Measurements from ENCODE around the gene DHRS13.

The DHRS13 gene

GRCh38 chr17:28882154-28882895 lies 20.6 kb downstream of the DHRS13 start:
- H3K4me2 ChIP-seq (ENCODE audit: low read length): no peak overlapping the region
- H3K36me3 ChIP-seq (ENCODE audit: control insufficient read depth, insufficient read depth, low read length): no peaks in the 10 kb centered on the region
- H3K18ac ChIP-seq (ENCODE audit: low read length): no peak overlapping the region

GRCh38 chr17:28881533-28882056 lies 21.3 kb downstream of the DHRS13 start:
- Histone ChIP-seq H2BK15ac (replicated peaks; ENCODE audit: low read depth) (no peak overlapping the region), H3K27ac (ENCODE audit: low read depth, low read length) (no peak overlapping the region), H3K4me3 (ENCODE audit: low read length) (no peak overlapping the region), H4K5ac (ENCODE audit: low read length) (no peak overlapping the region), H3K4ac (ENCODE audit: low read depth, low read length) (no peak overlapping the region), H3K36me3 (ENCODE audit: control insufficient read depth, insufficient read depth, low read length) (no peaks in the 10 kb centered on the region), H2BK120ac (ENCODE audit: low read depth, low read length) (no peak overlapping the region), H3K4me2 (ENCODE audit: low read length) (no peak overlapping the region), H4K8ac (ENCODE audit: low read depth, low read length) (no peak overlapping the region), H3K9ac (ENCODE audit: low read length) (no peak overlapping the region), H3K18ac (ENCODE audit: low read length) (no peak overlapping the region), H2AK5ac (ENCODE audit: low read length) (no peak overlapping the region), H3K56ac (ENCODE audit: low read length) (no peak overlapping the region), H3K23ac (ENCODE audit: low read length) (no peak overlapping the region), H3K4me1 (ENCODE audit: control insufficient read depth, low read depth, low read length) (no peaks in the 10 kb centered on the region), H3K79me1 (ENCODE audit: low read length) (no peaks in the 10 kb centered on the region), H3K27me3 (ENCODE audit: insufficient read depth, low read length, poor library complexity) (no peaks in the 10 kb centered on the region), H2BK5ac (ENCODE audit: low read length) (no peak overlapping the region), H3K79me2 (ENCODE audit: control insufficient read depth, insufficient read depth, low read length) (no peaks in the 10 kb centered on the region)
- no peak for DNase-seq
- WGBS (ENCODE audit: extremely low coverage, insufficient coverage, low lambda C conversion rate): no CpG with 5 or more reads among the region's 17 CpGs

More at GRCh38 chr17:28882154-28882895, 20.6 kb downstream of the DHRS13 start:
- no CpG with 5 or more reads among the region's 18 CpGs for WGBS (ENCODE audit: extremely low coverage, insufficient coverage, low lambda C conversion rate)
- H3K4ac ChIP-seq (ENCODE audit: low read depth, low read length): no peak overlapping the region
- H2BK5ac ChIP-seq (ENCODE audit: low read length): no peak overlapping the region
- no peaks in the 10 kb centered on the region for H3K27me3 ChIP-seq (ENCODE audit: insufficient read depth, low read length, poor library complexity)
- H3K27ac ChIP-seq (ENCODE audit: low read depth, low read length): no peak overlapping the region
- H3K23ac ChIP-seq (ENCODE audit: low read length): no peak overlapping the region
- no peak overlapping the region for H3K56ac ChIP-seq (ENCODE audit: low read length)
- no peak overlapping the region for H3K4me3 ChIP-seq (ENCODE audit: low read length)
- no peaks in the 10 kb centered on the region for H3K79me1 ChIP-seq (ENCODE audit: low read length)
- H2AK5ac ChIP-seq (ENCODE audit: low read length): no peak overlapping the region
- H2BK120ac ChIP-seq (ENCODE audit: low read depth, low read length): no peak overlapping the region
- no peaks in the 10 kb centered on the region for H3K4me1 ChIP-seq (ENCODE audit: control insufficient read depth, low read depth, low read length)
- no peak overlapping the region for H3K9ac ChIP-seq (ENCODE audit: low read length)
- DNase-seq: no peak
- H4K5ac ChIP-seq (ENCODE audit: low read length): no peak overlapping the region
- H3K79me2 ChIP-seq (ENCODE audit: control insufficient read depth, insufficient read depth, low read length): no peaks in the 10 kb centered on the region
- H2BK15ac ChIP-seq (replicated peaks; ENCODE audit: low read depth): no peak overlapping the region
- no peak overlapping the region for H4K8ac ChIP-seq (ENCODE audit: low read depth, low read length)

GRCh38 chr17:28880572-28880945 lies 22.3 kb downstream of the DHRS13 start:
- no peak overlapping the region for H3K4me2 ChIP-seq (ENCODE audit: low read length)
- no peaks in the 10 kb centered on the region for H3K36me3 ChIP-seq (ENCODE audit: control insufficient read depth, insufficient read depth, low read length)
- H2BK15ac ChIP-seq (replicated peaks; ENCODE audit: low read depth): no peak overlapping the region
- DNase-seq: no peak
- H3K56ac ChIP-seq (ENCODE audit: low read length): no peak overlapping the region
- H3K18ac ChIP-seq (ENCODE audit: low read length): no peak overlapping the region
- no peak overlapping the region for H3K9ac ChIP-seq (ENCODE audit: low read length)
- H3K79me1 ChIP-seq (ENCODE audit: low read length): no peaks in the 10 kb centered on the region
- no peak overlapping the region for H3K27ac ChIP-seq (ENCODE audit: low read depth, low read length)
- H3K23ac ChIP-seq (ENCODE audit: low read length): no peak overlapping the region
- H2AK5ac ChIP-seq (ENCODE audit: low read length): no peak overlapping the region
- H3K27me3 ChIP-seq (ENCODE audit: insufficient read depth, low read length, poor library complexity): no peaks in the 10 kb centered on the region
- H3K79me2 ChIP-seq (ENCODE audit: control insufficient read depth, insufficient read depth, low read length): no peaks in the 10 kb centered on the region
- no peak overlapping the region for H2BK5ac ChIP-seq (ENCODE audit: low read length)
- no peak overlapping the region for H4K5ac ChIP-seq (ENCODE audit: low read length)
- WGBS (ENCODE audit: extremely low coverage, insufficient coverage, low lambda C conversion rate): no CpG with 5 or more reads among the region's 10 CpGs
- H3K4ac ChIP-seq (ENCODE audit: low read depth, low read length): no peak overlapping the region
- H3K4me3 ChIP-seq (ENCODE audit: low read length): no peak overlapping the region
- H2BK120ac ChIP-seq (ENCODE audit: low read depth, low read length): no peak overlapping the region
- no peak overlapping the region for H4K8ac ChIP-seq (ENCODE audit: low read depth, low read length)
- peaks cover 3% of the 10 kb centered on the region for H3K4me1 ChIP-seq (ENCODE audit: control insufficient read depth, low read depth, low read length)

GRCh38 chr17:28879886-28880571 lies 22.9 kb downstream of the DHRS13 start:
- H4K8ac ChIP-seq (ENCODE audit: low read depth, low read length): no peak overlapping the region
- H3K79me2 ChIP-seq (ENCODE audit: control insufficient read depth, insufficient read depth, low read length): no peaks in the 10 kb centered on the region
- no peak overlapping the region for H3K4me2 ChIP-seq (ENCODE audit: low read length)
- H2AK5ac ChIP-seq (ENCODE audit: low read length): no peak overlapping the region
- H3K79me1 ChIP-seq (ENCODE audit: low read length): no peaks in the 10 kb centered on the region
- H3K4me3 ChIP-seq (ENCODE audit: low read length): no peak overlapping the region
- H2BK5ac ChIP-seq (ENCODE audit: low read length): no peak overlapping the region
- no peak overlapping the region for H3K18ac ChIP-seq (ENCODE audit: low read length)
- H2BK120ac ChIP-seq (ENCODE audit: low read depth, low read length): no peak overlapping the region
- no peak overlapping the region for H3K56ac ChIP-seq (ENCODE audit: low read length)
- no peak overlapping the region for H3K9ac ChIP-seq (ENCODE audit: low read length)
- H3K36me3 ChIP-seq (ENCODE audit: control insufficient read depth, insufficient read depth, low read length): no peaks in the 10 kb centered on the region
- no CpG with 5 or more reads among the region's 9 CpGs for WGBS (ENCODE audit: extremely low coverage, insufficient coverage, low lambda C conversion rate)
- no peak overlapping the region for H3K4ac ChIP-seq (ENCODE audit: low read depth, low read length)
- H4K5ac ChIP-seq (ENCODE audit: low read length): no peak overlapping the region
- H3K27ac ChIP-seq (ENCODE audit: low read depth, low read length): no peak overlapping the region
- H3K4me1 ChIP-seq (ENCODE audit: control insufficient read depth, low read depth, low read length): peaks cover 3% of the 10 kb centered on the region
- no peaks in the 10 kb centered on the region for H3K27me3 ChIP-seq (ENCODE audit: insufficient read depth, low read length, poor library complexity)
- no peak for DNase-seq
- H3K23ac ChIP-seq (ENCODE audit: low read length): no peak overlapping the region
- no peak overlapping the region for H2BK15ac ChIP-seq (replicated peaks; ENCODE audit: low read depth)

- Histone ChIP-seq H3K4ac (ENCODE audit: low read depth, low read length) (no peak overlapping the region), H3K56ac (ENCODE audit: low read length) (no peak overlapping the region), H3K36me3 (ENCODE audit: control insufficient read depth, insufficient read depth, low read length) (no peaks in the 10 kb centered on the region), H2BK15ac (replicated peaks; ENCODE audit: low read depth) (no peak overlapping the region), H3K27me3 (ENCODE audit: insufficient read depth, low read length, poor library complexity) (no peaks in the 10 kb centered on the region), H3K79me1 (ENCODE audit: low read length) (no peaks in the 10 kb centered on the region), H3K27ac (ENCODE audit: low read depth, low read length) (no peak overlapping the region), H3K4me2 (ENCODE audit: low read length) (no peak overlapping the region), H2BK5ac (ENCODE audit: low read length) (no peak overlapping the region), H4K8ac (ENCODE audit: low read depth, low read length) (no peak overlapping the region), H3K18ac (ENCODE audit: low read length) (no peak overlapping the region), H3K4me1 (ENCODE audit: control insufficient read depth, low read depth, low read length) (peaks cover 3% of the 10 kb centered on the region), H2AK5ac (ENCODE audit: low read length) (no peak overlapping the region), H2BK120ac (ENCODE audit: low read depth, low read length) (no peak overlapping the region), H3K4me3 (ENCODE audit: low read length) (no peak overlapping the region), H3K23ac (ENCODE audit: low read length) (no peak overlapping the region), H4K5ac (ENCODE audit: low read length) (no peak overlapping the region), H3K79me2 (ENCODE audit: control insufficient read depth, insufficient read depth, low read length) (no peaks in the 10 kb centered on the region), H3K9ac (ENCODE audit: low read length) (no peak overlapping the region)
- WGBS (ENCODE audit: extremely low coverage, insufficient coverage, low lambda C conversion rate): no CpG with 5 or more reads among the region's 4 CpGs
- DNase-seq: peak; percentile 86
These were observed 23.9 kb downstream of the DHRS13 start for GRCh38 chr17:28878981-28879380.
